Thyroid gland (tissue), 4 donors: ENCODE measurements around the gene TMEM119. TPM values are rescaled to one million over a fixed set of nuclear protein-coding genes. Genes with fewer than 3 reads are reported as not detected.
"Not testable (repeated sequence)": the region's sequence is repeated elsewhere in the genome, so short reads cannot be mapped to it uniquely, and the experiment has no call there.

Experiments used
- DNase-seq, 2 donors: peaks; one replicate each; pipeline ENCODE4 v3.0.0-alpha.2; 2019
- H3K27ac ChIP-seq, 3 donors: fragments of 200-600 bp; sonication (generic); 1 replicate in 2 of 3; 2 replicates in 1 of 3; pipeline ENCODE4 v1.5.1; 2016 to 2019; ENCODE audit warnings: mild to moderate bottlenecking in 1 of 3, moderate library complexity in 1 of 3
- H3K27me3 ChIP-seq: fragments of 200-600 bp; sonication (generic); one replicate; pipeline ENCODE4 v1.5.1; 2019
- H3K36me3 ChIP-seq, 2 donors: fragments of 200-600 bp; sonication (generic); one replicate each; pipeline ENCODE4 v1.5.1; 2016 to 2019
- H3K4me1 ChIP-seq, 2 donors: fragments of 200-600 bp; sonication (generic); one replicate each; pipeline ENCODE4 v1.5.1; 2017 to 2019
- H3K4me3 ChIP-seq, 3 donors: fragments of 200-600 bp; sonication (generic); replicated peaks in 1 of 3; 1 replicate in 2 of 3; 2 replicates in 1 of 3; pipeline ENCODE4 v1.5.1; 2016; ENCODE audit warnings: mild to moderate bottlenecking in 1 of 3
- H3K9me3 ChIP-seq: fragments of 200-600 bp; sonication (generic); one replicate; pipeline ENCODE4 v1.5.1; 2017
- CTCF ChIP-seq, 6 experiments: fragments of 200-600 bp in 3 of 6; fragments of 450-650 bp in 3 of 6; sonication (generic) in 3 of 6; IDR thresholded peaks; one replicate each; pipeline ENCODE4 v1.5.1; 2016 to 2019; ENCODE audit warnings: antibody characterized with exemption in 6 of 6, mild to moderate bottlenecking in 2 of 6, inconsistent platforms in 1 of 6, moderate library complexity in 1 of 6
- POLR2A ChIP-seq, 2 donors: fragments of 450-650 bp; IDR thresholded peaks; one replicate each; pipeline ENCODE4 v1.6.1; 2017; ENCODE audit warnings: antibody characterized with exemption in 2 of 2, mild to moderate bottlenecking in 2 of 2, moderate library complexity in 1 of 2
- WGBS, 2 donors: methylation state at CpG; one replicate each; pipeline ENCODE4 v1.1.5; 2017; 5-methylcytosine and 5-hydroxymethylcytosine counted together
- intact Hi-C: fragments of 100-400 bp; cut with DNase I; formaldehyde crosslinking; loops from one replicate; pipeline ENCODE4 v1.15.1; 2023
- total RNA-seq, 4 donors: library from RNA; depleted of rRNA; stranded (reverse); fragments of >200 nt; gene quantifications; one replicate each; pipeline ENCODE4 v1.2.3, GENCODE V29; 2016

The TMEM119 gene
- total RNA-seq, 4 donors from 2014 or later: 6.9 to 21.6 (median 15.3) TPM

- H3K4me1 ChIP-seq: peaks cover 0 to 48% of the 10 kb centered on the region in 2 donors
- peak overlapping the region in 1 of 3 donors; percentile 64 for H3K27ac ChIP-seq
- WGBS, 2 donors: 85 to 87% methylated on average over 7 of the region's 7 CpGs
Observed at GRCh38 chr12:108633081-108633533, 35.2 kb upstream of the TMEM119 start.

GRCh38 chr12:108631261-108631660 is 33.4 kb upstream of the TMEM119 start:
- intact Hi-C loops, H3K9me3 ChIP-seq, DNase-seq, H3K27ac ChIP-seq, H3K4me3 ChIP-seq, H3K36me3 ChIP-seq, H3K27me3 ChIP-seq: not testable (repeated sequence)
- H3K4me1 ChIP-seq: peaks cover 0 to 32% of the 10 kb centered on the region in 2 donors
- 95 to 98% methylated on average over 4 of the region's 4 CpGs for WGBS, 2 donors

More at GRCh38 chr12:108633081-108633533, 35.2 kb upstream of the TMEM119 start:
- no peak for DNase-seq
- Histone ChIP-seq H3K9me3 (no peaks in the 10 kb centered on the region), H3K27me3 (no peaks in the 10 kb centered on the region), H3K36me3 (no peaks in the 10 kb centered on the region), H3K4me3 (no peak overlapping the region)
- TF ChIP-seq POLR2A (IDR thresholded peaks at IDR 0.05) (no peak), CTCF (IDR thresholded peaks at IDR 0.05) (no peak)
- intact Hi-C loops: no loop called here

- WGBS, 2 donors: 80 to 83% methylated on average over 8 to 9 of the region's 9 CpGs
- Histone ChIP-seq H3K36me3 (no peaks in the 10 kb centered on the region), H3K4me1 (peaks cover 0 to 26% of the 10 kb centered on the region in 2 donors), H3K27me3 (no peaks in the 10 kb centered on the region), H3K27ac (no peak overlapping the region), H3K4me3 (no peak overlapping the region), H3K9me3 (no peaks in the 10 kb centered on the region)
- DNase-seq: no peak
- intact Hi-C loops: no loop called here
- TF ChIP-seq POLR2A (IDR thresholded peaks at IDR 0.05) (no peak), CTCF (IDR thresholded peaks at IDR 0.05) (no peak)
Observed at GRCh38 chr12:108630481-108631207, 32.8 kb upstream of the TMEM119 start.

- TF ChIP-seq CTCF (IDR thresholded peaks at IDR 0.05): no peak
- TF ChIP-seq POLR2A (IDR thresholded peaks at IDR 0.05): no peak
- Histone ChIP-seq H3K4me1 (peaks cover 0 to 19% of the 10 kb centered on the region in 2 donors), H3K27me3 (no peaks in the 10 kb centered on the region), H3K4me3 (no peak overlapping the region), H3K9me3 (no peaks in the 10 kb centered on the region), H3K36me3 (no peaks in the 10 kb centered on the region), H3K27ac (no peak overlapping the region)
- intact Hi-C loops: no loop called here
- 65 to 77% methylated on average over 16 to 17 of the region's 17 CpGs for WGBS, 2 donors
- DNase-seq: no peak
Observed at GRCh38 chr12:108629824-108630476, 32.1 kb upstream of the TMEM119 start.

GRCh38 chr12:108629151-108629550 is 31.3 kb upstream of the TMEM119 start:
- no peak for TF ChIP-seq POLR2A (IDR thresholded peaks at IDR 0.05)
- TF ChIP-seq CTCF (IDR thresholded peaks at IDR 0.05): no peak
- Histone ChIP-seq H3K4me3 (no peak overlapping the region), H3K9me3 (no peaks in the 10 kb centered on the region), H3K36me3 (no peaks in the 10 kb centered on the region), H3K4me1 (peaks cover 0 to 18% of the 10 kb centered on the region in 2 donors), H3K27ac (no peak overlapping the region), H3K27me3 (no peaks in the 10 kb centered on the region)
- intact Hi-C loops: no loop called here
- no peak for DNase-seq
- 85 to 100% methylated on average over 3 to 5 of the region's 5 CpGs for WGBS, 2 donors
